Breast epithelium (tissue), 3 donors: ENCODE measurements around the gene DTNB.

Experiments
- POLR2A ChIP-seq: fragments of 450-650 bp; IDR thresholded peaks from one replicate; pipeline ENCODE4 v1.6.1; 2016; ENCODE audit warnings: antibody characterized with exemption, mild to moderate bottlenecking, moderate library complexity
- TF ChIP-seq, protein P1 (sequence below), 3 donors: fragments of 450-650 bp; IDR thresholded peaks; one replicate each; pipeline ENCODE4 v1.5.1; 2016 to 2017; ENCODE audit warnings: antibody characterized with exemption in 3 of 3, mild to moderate bottlenecking in 3 of 3, moderate library complexity in 3 of 3

DNA sequence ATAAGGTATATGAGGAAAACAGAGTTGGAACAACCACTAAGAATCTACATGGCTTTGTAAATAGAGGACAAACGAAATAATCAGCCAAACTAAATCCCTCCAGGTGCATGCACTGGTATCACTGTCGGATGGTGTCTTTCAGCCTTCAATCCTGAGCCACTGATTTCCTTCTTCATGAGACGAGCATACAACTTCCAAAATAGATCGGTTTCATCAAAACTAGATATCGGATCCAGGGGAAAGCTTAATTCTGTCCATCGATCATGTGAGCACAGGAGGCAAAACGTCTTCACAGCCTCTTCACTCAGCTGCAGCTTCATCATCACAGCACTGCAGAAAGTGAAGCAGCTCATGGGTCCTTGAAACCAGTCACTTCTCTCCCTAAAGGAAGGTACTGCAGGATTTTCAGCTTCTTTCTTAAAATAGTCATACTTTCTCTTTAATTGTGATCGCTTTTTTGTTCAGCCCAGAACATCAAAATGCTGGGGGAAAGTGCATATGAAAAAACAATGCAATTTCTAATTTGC, 80.5 kb downstream of the DTNB start:
- no peak for TF ChIP-seq POLR2A
- TF ChIP-seq, protein P1, sequence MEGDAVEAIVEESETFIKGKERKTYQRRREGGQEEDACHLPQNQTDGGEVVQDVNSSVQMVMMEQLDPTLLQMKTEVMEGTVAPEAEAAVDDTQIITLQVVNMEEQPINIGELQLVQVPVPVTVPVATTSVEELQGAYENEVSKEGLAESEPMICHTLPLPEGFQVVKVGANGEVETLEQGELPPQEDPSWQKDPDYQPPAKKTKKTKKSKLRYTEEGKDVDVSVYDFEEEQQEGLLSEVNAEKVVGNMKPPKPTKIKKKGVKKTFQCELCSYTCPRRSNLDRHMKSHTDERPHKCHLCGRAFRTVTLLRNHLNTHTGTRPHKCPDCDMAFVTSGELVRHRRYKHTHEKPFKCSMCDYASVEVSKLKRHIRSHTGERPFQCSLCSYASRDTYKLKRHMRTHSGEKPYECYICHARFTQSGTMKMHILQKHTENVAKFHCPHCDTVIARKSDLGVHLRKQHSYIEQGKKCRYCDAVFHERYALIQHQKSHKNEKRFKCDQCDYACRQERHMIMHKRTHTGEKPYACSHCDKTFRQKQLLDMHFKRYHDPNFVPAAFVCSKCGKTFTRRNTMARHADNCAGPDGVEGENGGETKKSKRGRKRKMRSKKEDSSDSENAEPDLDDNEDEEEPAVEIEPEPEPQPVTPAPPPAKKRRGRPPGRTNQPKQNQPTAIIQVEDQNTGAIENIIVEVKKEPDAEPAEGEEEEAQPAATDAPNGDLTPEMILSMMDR (IDR thresholded peaks at IDR 0.05): no peak
